DOHH2 (cell line): ENCODE results near the gene ANXA6.

ENCODE experiments used
- EZH2phosphoT487 ChIP-seq: fragments of 200-600 bp; sonication (generic); IDR thresholded peaks from 2 replicates; pipeline ENCODE4 v1.6.1; 2017; ENCODE audit warnings: borderline replicate concordance, mild to moderate bottlenecking, antibody characterized with exemption, low read length, moderate library complexity, mixed read lengths
- TF ChIP-seq, protein P1 (sequence below): fragments of 200-600 bp; sonication (generic); IDR thresholded peaks from one replicate; pipeline ENCODE4 v1.5.1; 2014; ENCODE audit warnings: antibody characterized with exemption, mild to moderate bottlenecking, low read depth, low read length; ENCODE audit not compliant: poor library complexity, severe bottlenecking

DNA sequence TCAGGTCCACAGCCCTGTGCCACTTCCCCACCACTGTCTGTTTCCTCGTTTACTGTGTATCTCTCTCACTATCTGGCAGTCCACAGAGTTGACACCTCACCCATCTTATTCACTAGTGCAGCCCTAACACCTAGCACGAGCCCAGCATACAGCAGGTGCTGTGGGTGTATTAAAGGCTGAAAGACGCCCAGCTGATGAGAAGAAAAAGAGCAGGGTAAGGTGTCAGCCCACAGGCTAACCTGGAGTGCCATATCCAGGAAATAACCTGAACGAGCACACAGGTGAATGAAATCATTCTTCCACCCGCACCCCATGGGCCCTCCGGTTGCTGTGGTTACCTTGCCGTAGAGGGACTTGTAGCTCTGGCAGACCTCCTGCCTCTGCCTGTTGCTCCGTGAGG lies 18.6 kb downstream of the ANXA6 start:
- TF ChIP-seq, protein P1, sequence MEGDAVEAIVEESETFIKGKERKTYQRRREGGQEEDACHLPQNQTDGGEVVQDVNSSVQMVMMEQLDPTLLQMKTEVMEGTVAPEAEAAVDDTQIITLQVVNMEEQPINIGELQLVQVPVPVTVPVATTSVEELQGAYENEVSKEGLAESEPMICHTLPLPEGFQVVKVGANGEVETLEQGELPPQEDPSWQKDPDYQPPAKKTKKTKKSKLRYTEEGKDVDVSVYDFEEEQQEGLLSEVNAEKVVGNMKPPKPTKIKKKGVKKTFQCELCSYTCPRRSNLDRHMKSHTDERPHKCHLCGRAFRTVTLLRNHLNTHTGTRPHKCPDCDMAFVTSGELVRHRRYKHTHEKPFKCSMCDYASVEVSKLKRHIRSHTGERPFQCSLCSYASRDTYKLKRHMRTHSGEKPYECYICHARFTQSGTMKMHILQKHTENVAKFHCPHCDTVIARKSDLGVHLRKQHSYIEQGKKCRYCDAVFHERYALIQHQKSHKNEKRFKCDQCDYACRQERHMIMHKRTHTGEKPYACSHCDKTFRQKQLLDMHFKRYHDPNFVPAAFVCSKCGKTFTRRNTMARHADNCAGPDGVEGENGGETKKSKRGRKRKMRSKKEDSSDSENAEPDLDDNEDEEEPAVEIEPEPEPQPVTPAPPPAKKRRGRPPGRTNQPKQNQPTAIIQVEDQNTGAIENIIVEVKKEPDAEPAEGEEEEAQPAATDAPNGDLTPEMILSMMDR, result no peak
- no peak for TF ChIP-seq EZH2phosphoT487
